ENCODE measurements around the gene XKR3. TPM values are rescaled to one million over a fixed set of nuclear protein-coding genes. Genes with fewer than 3 reads are reported as not detected.

The XKR3 gene
- total and polyA plus RNA-seq, 2 of the 8 experiments (the other 6 are each of a cell fraction or from before 2014, with no cell fraction given), result 0.17 TPM; not detected in 1

GRCh38 chr22:16783930-16784354, 41.3 kb downstream of the XKR3 start:
- Histone ChIP-seq H3K4ac (replicated peaks; ENCODE audit: insufficient read length, low read depth, low read length) (no peak overlapping the region), H2BK20ac (ENCODE audit: low read length) (no peak overlapping the region), H2BK12ac (ENCODE audit: low read depth, low read length) (no peak overlapping the region), H3K27me3 (replicated peaks in 1 of 4; ENCODE audit: control insufficient read depth in 3 of 4, extremely low read depth in 1 of 4, insufficient read depth in 3 of 4, low read length in 3 of 4) (no peaks in the 10 kb centered on the region), H3K23ac (ENCODE audit: insufficient read length) (no peak overlapping the region), H2BK120ac (replicated peaks; ENCODE audit: low read depth, low read length) (no peak overlapping the region), H4K5ac (ENCODE audit: insufficient read length, low read depth, low read length) (no peak overlapping the region), H2BK15ac (ENCODE audit: low read length) (no peak overlapping the region), H3K14ac (ENCODE audit: insufficient read length) (no peak overlapping the region), H3K9me3 (ENCODE audit: insufficient read depth in 2 of 2, low read depth in 1 of 2, low read length in 1 of 2) (no peaks in the 10 kb centered on the region), H4K91ac (replicated peaks; ENCODE audit: insufficient read length, low read length) (no peak overlapping the region), H3K79me1 (ENCODE audit: low read depth, low read length) (no peaks in the 10 kb centered on the region), H3K4me2 (ENCODE audit: insufficient read depth in 1 of 2, low read depth in 2 of 2, low read length in 2 of 2) (no peak overlapping the region), H3K27ac (ENCODE audit: low read depth, low read length) (no peak overlapping the region), H3K23me2 (ENCODE audit: low read depth, low read length) (no peaks in the 10 kb centered on the region), H3K4me1 (replicated peaks in 1 of 4; ENCODE audit: control insufficient read depth in 3 of 4, insufficient read depth in 4 of 4, low read length in 3 of 4) (no peaks in the 10 kb centered on the region), H2BK5ac (ENCODE audit: low read depth, low read length) (no peak overlapping the region), H3K4me3 (ENCODE audit: extremely low read depth in 1 of 4, insufficient read depth in 2 of 4, low read depth in 3 of 4, low read length in 4 of 4) (no peak overlapping the region), H3K9ac (replicated peaks in 1 of 4; ENCODE audit: extremely low read depth in 1 of 4, low read depth in 3 of 4, low read length in 3 of 4) (no peak overlapping the region), H3K56ac (replicated peaks; ENCODE audit: insufficient read length, low read depth, low read length) (no peak overlapping the region), H4K8ac (ENCODE audit: extremely low read depth, insufficient read depth, low read length) (no peak overlapping the region), H3K36me3 (ENCODE audit: control insufficient read depth in 2 of 4, insufficient read depth in 4 of 4, low read length in 3 of 4) (no peaks in the 10 kb centered on the region), H4K20me1 (replicated peaks in 1 of 2; ENCODE audit: control insufficient read depth in 1 of 2, insufficient read depth in 2 of 2, low read length in 2 of 2) (no peaks in the 10 kb centered on the region), H2AK5ac (ENCODE audit: low read depth, low read length) (no peak overlapping the region), H3K18ac (ENCODE audit: extremely low read depth, low read length) (no peak overlapping the region), H2AFZ (ENCODE audit: low read length) (no peak overlapping the region), H3K79me2 (ENCODE audit: control insufficient read depth in 1 of 2, insufficient read depth in 2 of 2, low read length in 2 of 2) (no peaks in the 10 kb centered on the region)
- ChIA-PET CTCF (ENCODE audit: partially characterized antibody) (interaction anchor here (0.7 to 2.2 kb wide), 19 partner anchors 10 to 134 kb away, joined by 3 to 14 read pairs (median 5); no protein-coding TSS in a partner anchor), POLR2A (ENCODE audit: partially characterized antibody) (no interaction called here)
- DNase-seq (ENCODE audit: low read depth in 1 of 2, low spot score in 2 of 2), result peak in 1 of 2 experiments; percentile 51
- WGBS, 2 experiments (ENCODE audit: extremely low coverage in 1 of 2, insufficient coverage in 1 of 2, insufficient read length in 1 of 2, insufficient replicate concordance in 2 of 2, low coverage in 1 of 2, low lambda C conversion rate in 2 of 2, missing lambda C conversion rate in 1 of 2), result 67% methylated on average over 8 of the region's 8 CpGs; no CpG with 5 or more reads in 1 of the 2 experiments
- FAIRE-seq, result peak; percentile 84
- TF ChIP-seq SIX5 (IDR thresholded peaks at IDR 0.05; ENCODE audit: low read depth, low read length) (no peak), HDAC2 (IDR thresholded peaks at IDR 0.05; ENCODE audit: borderline replicate concordance in 1 of 2, low read depth in 2 of 2, low read length in 2 of 2) (no peak), POLR2AphosphoS5 (IDR thresholded peaks at IDR 0.05; ENCODE audit: low read depth, low read length) (no peak), RAD21 (IDR thresholded peaks at IDR 0.05 in 1 of 2, conservative IDR thresholded peaks at IDR 0.05 in 1 of 2; ENCODE audit: low read depth in 2 of 2, low read length in 2 of 2) (peak; percentile 48 to 62), TCF12 (IDR thresholded peaks at IDR 0.05; ENCODE audit: low read depth, low read length) (no peak), CBX8 (IDR thresholded peaks at IDR 0.05; ENCODE audit: borderline replicate concordance, low read depth, low read length) (no peak), TAF7 (optimal IDR thresholded peaks at IDR 0.05; ENCODE audit: borderline replicate concordance, low read depth, low read length) (no peak), CTCF (IDR thresholded peaks at IDR 0.05; ENCODE audit: control extremely low read depth in 1 of 3, insufficient read depth in 1 of 3, low read depth in 1 of 3, low read length in 3 of 3) (peak; percentile 28 to 74 (median 55)), SP1 (IDR thresholded peaks at IDR 0.05; ENCODE audit: low read depth, low read length) (no peak), YY1 (IDR thresholded peaks at IDR 0.05; ENCODE audit: low read depth, low read length) (peak; percentile 64; the same call in 1 of the 2 replicates), POU5F1 (IDR thresholded peaks at IDR 0.05; ENCODE audit: low read depth, low read length) (no peak)
